Epithelial cell of esophagus (primary cell): ENCODE measurements around the gene ANO10.
A peak's percentile ranks its signal among the peaks of the same experiment; 100 is the strongest.

ENCODE experiments used
- DNase-seq: peaks from one replicate; pipeline ENCODE4 v3.0.0; 2010; ENCODE audit warnings: low read depth
- H3K4me3 ChIP-seq: 2 replicates; pipeline ENCODE4 v1.5.1; 2011; ENCODE audit warnings: mild to moderate bottlenecking, low read length, control low read depth
- TF ChIP-seq, protein P1 (sequence below): IDR thresholded peaks from 2 replicates; pipeline ENCODE4 v1.5.1; 2011; ENCODE audit warnings: low read depth, mild to moderate bottlenecking, low read length, control low read depth, inconsistent platforms; ENCODE audit not compliant: insufficient read depth; ENCODE audit errors: missing control alignments

Gene ANO10

GRCh38 chr3:43638594-43639447 lies 17.0 kb upstream of the ANO10 start:
- TF ChIP-seq, protein P1, sequence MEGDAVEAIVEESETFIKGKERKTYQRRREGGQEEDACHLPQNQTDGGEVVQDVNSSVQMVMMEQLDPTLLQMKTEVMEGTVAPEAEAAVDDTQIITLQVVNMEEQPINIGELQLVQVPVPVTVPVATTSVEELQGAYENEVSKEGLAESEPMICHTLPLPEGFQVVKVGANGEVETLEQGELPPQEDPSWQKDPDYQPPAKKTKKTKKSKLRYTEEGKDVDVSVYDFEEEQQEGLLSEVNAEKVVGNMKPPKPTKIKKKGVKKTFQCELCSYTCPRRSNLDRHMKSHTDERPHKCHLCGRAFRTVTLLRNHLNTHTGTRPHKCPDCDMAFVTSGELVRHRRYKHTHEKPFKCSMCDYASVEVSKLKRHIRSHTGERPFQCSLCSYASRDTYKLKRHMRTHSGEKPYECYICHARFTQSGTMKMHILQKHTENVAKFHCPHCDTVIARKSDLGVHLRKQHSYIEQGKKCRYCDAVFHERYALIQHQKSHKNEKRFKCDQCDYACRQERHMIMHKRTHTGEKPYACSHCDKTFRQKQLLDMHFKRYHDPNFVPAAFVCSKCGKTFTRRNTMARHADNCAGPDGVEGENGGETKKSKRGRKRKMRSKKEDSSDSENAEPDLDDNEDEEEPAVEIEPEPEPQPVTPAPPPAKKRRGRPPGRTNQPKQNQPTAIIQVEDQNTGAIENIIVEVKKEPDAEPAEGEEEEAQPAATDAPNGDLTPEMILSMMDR: peak; percentile 38
- DNase-seq: peak; percentile 65

GRCh38 chr3:43637702-43638101 lies 15.9 kb upstream of the ANO10 start:
- DNase-seq: no peak
- TF ChIP-seq, protein P1: no peak
- H3K4me3 ChIP-seq: no peak overlapping the region

More at GRCh38 chr3:43638594-43639447, 17.0 kb upstream of the ANO10 start:
- no peak overlapping the region for H3K4me3 ChIP-seq

DNA sequence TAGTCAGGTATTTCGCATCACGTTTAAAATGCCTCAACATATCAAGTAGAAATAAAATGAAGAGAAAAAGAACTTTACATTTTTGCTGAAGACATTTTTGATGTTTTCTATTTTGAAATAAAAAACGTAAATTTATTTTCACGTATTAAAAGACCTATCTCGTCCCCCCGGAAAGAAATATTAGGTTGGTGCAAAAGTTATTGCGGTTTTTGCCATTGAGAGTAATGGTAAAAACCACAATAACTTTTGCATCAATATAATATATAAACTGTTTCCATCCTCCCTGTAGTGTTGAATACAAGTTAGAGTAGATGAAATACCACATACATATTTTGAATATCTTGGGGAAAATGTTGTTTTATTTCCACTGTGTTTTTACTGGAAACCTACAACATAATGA lies 11.2 kb upstream of the ANO10 start:
- DNase-seq: no peak
- H3K4me3 ChIP-seq: no peak overlapping the region
- TF ChIP-seq, protein P1: no peak

DNA sequence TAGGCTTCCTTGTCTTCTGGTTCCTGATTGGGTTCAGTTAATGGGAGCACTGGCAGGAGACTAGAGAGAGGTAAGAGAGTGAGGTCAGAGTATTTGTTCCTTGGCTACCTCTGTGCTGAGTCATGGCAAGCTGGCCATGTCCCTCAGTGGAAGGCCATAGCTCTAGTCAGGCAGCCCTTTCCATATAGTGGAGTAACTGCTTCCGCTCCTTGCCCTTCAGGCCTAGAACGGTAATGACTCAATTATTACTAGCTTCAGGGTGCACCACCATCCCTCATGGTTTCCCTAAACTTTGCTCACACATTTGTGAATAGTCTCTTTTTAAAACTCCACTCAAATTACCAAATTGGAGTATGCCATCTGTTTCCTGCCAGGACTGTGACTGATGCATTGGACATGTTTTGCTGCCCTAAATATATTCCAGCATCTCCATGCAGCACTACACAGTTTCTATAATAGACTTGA lies 10.5 kb upstream of the ANO10 start:
- TF ChIP-seq, protein P1: no peak
- DNase-seq: peak; percentile 85
- H3K4me3 ChIP-seq: no peak overlapping the region

DNA sequence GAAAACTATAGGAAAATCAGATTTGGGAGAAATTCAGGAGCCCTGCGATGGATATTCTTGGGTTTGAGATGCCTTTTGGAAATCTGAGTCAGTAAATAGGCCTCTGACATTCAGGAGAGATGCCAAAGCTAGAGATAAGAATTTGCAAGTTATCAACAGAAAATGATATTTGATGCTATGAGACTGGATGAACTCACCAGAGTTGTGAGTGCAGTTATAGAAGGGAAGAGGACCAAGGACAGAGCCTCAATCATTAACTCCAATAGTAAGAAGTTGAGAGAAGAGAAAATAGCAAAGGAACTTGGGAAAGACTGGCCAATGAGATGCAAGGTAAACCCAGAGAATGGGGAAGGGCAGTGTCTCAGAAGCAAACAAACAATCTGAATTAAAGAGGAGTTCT lies 7.9 kb upstream of the ANO10 start:
- DNase-seq: no peak
- TF ChIP-seq, protein P1: no peak
- no peak overlapping the region for H3K4me3 ChIP-seq

DNA sequence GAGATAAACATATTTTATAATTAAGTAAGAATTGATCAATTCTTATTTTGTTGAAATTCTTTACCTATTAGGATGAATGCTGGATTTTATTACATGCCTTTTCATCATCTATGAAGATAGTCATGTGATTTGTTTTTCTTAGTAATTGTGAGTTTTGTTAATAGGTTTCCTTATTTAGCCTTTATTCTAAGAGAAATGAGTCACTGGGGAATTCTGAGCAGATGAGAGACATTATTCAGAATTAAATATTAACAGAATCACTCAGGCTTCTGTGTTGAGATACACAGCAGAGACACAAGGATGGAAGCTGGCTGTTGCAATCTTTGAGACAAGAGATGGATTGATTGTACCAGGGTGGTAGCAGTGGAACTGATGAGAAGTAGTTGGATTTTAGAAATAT lies 7.4 kb upstream of the ANO10 start:
- TF ChIP-seq, protein P1: no peak
- no peak for DNase-seq
- H3K4me3 ChIP-seq: no peak overlapping the region
